Panc1 (cell line): ENCODE data around the gene CLPSL2. TPM values are rescaled to one million over a fixed set of nuclear protein-coding genes. Genes with fewer than 3 reads are reported as not detected.

Experiments
- ATAC-seq: fragments of 200-7000 bp; cut with Tn5 transposase; 2 replicates; pipeline ENCODE4 v1.9.1; 2020; ENCODE audit warnings: mild to moderate bottlenecking, moderate library complexity
- BruUV-seq: library from RNA; stranded (reverse); fragments of 400-500 nt; replicated peaks from 2 replicates; lab custom pipeline; 2021; lab: Mats Ljungman, UMichigan
- CTCF ChIA-PET: fragments of 300-600 bp; sonication (Branson Sonifier 250); formaldehyde crosslinking; loops from one replicate; lab custom pipeline; 2022; ENCODE audit warnings: antibody characterized with exemption; lab: Charles Lee
- POLR2A ChIA-PET: fragments of 300-600 bp; sonication (Branson Sonifier 250); formaldehyde crosslinking; loops from one replicate; lab custom pipeline; 2022; ENCODE audit warnings: antibody characterized with exemption; lab: Charles Lee
- DNase-seq: peaks from one replicate; pipeline ENCODE4 v3.0.0-alpha.2; 2010; ENCODE audit warnings: low read depth, low spot score
- H3K27ac ChIP-seq: 2 replicates; pipeline ENCODE4 v1.5.1; 2011; ENCODE audit warnings: mild to moderate bottlenecking, low read length, inconsistent platforms
- H3K27me3 ChIP-seq: fragments of 200-500 bp; sonication (Bioruptor generic); 2 replicates; pipeline ENCODE4 v1.6.0; 2014; ENCODE audit warnings: low read length, inconsistent platforms; ENCODE audit not compliant: control insufficient read depth, insufficient read depth
- H3K36me3 ChIP-seq: fragments of 200-500 bp; sonication (Bioruptor generic); 2 replicates; pipeline ENCODE4 v1.5.1; 2014; ENCODE audit warnings: inconsistent platforms, mild to moderate bottlenecking, low read length, moderate library complexity; ENCODE audit not compliant: control insufficient read depth, insufficient read depth
- H3K4me1 ChIP-seq: 2 replicates; pipeline ENCODE4 v1.5.1; 2011; ENCODE audit warnings: inconsistent platforms, mild to moderate bottlenecking, low read length, moderate library complexity; ENCODE audit not compliant: control insufficient read depth, insufficient read depth
- H3K4me3 ChIP-seq, 2 experiments: 2 replicates each; pipeline ENCODE4 v1.5.1; 2011 to 2012; ENCODE audit warnings: low read depth in 2 of 2, low read length in 2 of 2, mild to moderate bottlenecking in 2 of 2, inconsistent platforms in 1 of 2, moderate library complexity in 1 of 2
- H3K9me3 ChIP-seq: fragments of 200-500 bp; sonication (Bioruptor generic); 2 replicates; pipeline ENCODE4 v1.5.1; 2014; ENCODE audit warnings: low read depth, mild to moderate bottlenecking, inconsistent platforms, low read length, moderate library complexity; ENCODE audit not compliant: control insufficient read depth, insufficient read depth
- CTCF ChIP-seq: fragments of 450-650 bp; IDR thresholded peaks from 2 replicates; pipeline ENCODE4 v1.5.1; 2017; ENCODE audit warnings: mild to moderate bottlenecking
- POLR2AphosphoS5 ChIP-seq: IDR thresholded peaks from 2 replicates; pipeline ENCODE4 v1.6.1; 2012; ENCODE audit warnings: mild to moderate bottlenecking, low read depth, low read length, moderate library complexity
- REST ChIP-seq, 2 experiments: IDR thresholded peaks; 2 replicates each; pipeline ENCODE4 v1.6.1; 2011 to 2012; ENCODE audit warnings: low read depth in 2 of 2, control low read depth in 1 of 2, low read length in 1 of 2, mild to moderate bottlenecking in 1 of 2, moderate library complexity in 1 of 2; ENCODE audit not compliant: insufficient read depth in 1 of 2
- SIN3A ChIP-seq: IDR thresholded peaks from 2 replicates; pipeline ENCODE4 v1.6.1; 2012; ENCODE audit warnings: low read depth, mild to moderate bottlenecking, low read length, moderate library complexity, borderline replicate concordance; ENCODE audit not compliant: insufficient read depth
- TCF7L2 ChIP-seq: IDR thresholded peaks from 2 replicates; pipeline ENCODE4 v1.6.1; 2011; ENCODE audit warnings: mild to moderate bottlenecking, low read depth, low read length, inconsistent platforms
- in situ Hi-C: cut with HindIII; loops from 2 replicates; pipeline ENCODE4 v1.10.0; 2016; ENCODE audit warnings: low sequenced_read_pairs, low pct_unique_long_range_greater_than_20kb
- intact Hi-C: fragments of 100-400 bp; cut with micrococcal nuclease; formaldehyde crosslinking; loops from one replicate; pipeline ENCODE4 v1.10.0; 2022; ENCODE audit not compliant: unreplicated experiment
- total RNA-seq: library from RNA; stranded (reverse); gene quantifications from one replicate; pipeline ENCODE4 v1.2.1, GENCODE V29; 2021; ENCODE audit not compliant: unreplicated experiment

The CLPSL2 gene
- total RNA-seq, 1 experiment from 2014 or later, result 0.57 TPM

GRCh38 chr6:35778437-35778836, 2.0 kb downstream of the CLPSL2 start:
- H3K27me3 ChIP-seq, result no peaks in the 10 kb centered on the region
- no peaks in the 10 kb centered on the region for H3K9me3 ChIP-seq
- ChIA-PET POLR2A (no interaction called here), CTCF (no interaction called here)
- intact Hi-C loops, result no loop called here
- no peaks in the 10 kb centered on the region; the same call in 1 of the 2 replicates for H3K4me1 ChIP-seq
- H3K36me3 ChIP-seq, result no peaks in the 10 kb centered on the region
- DNase-seq (no peak), ATAC-seq (no peak)
- no peak overlapping the region for H3K4me3 ChIP-seq
- TF ChIP-seq TCF7L2, result no peak
- TF ChIP-seq REST (IDR thresholded peaks at IDR 0.05; ENCODE audit: insufficient read depth in 1 of 2, low read depth in 2 of 2, low read length in 1 of 2), result no peak
- BruUV-seq, result no TSS peak
- in situ Hi-C loops, result no loop called here
- H3K27ac ChIP-seq, result no peak overlapping the region

- Histone ChIP-seq H3K4me1 (no peaks in the 10 kb centered on the region; the same call in 1 of the 2 replicates), H3K9me3 (no peaks in the 10 kb centered on the region), H3K4me3 (no peak within 1 kb of the TSS), H3K27ac (no peak within 1 kb of the TSS), H3K36me3 (no peaks in the 10 kb centered on the region), H3K27me3 (no peaks in the 10 kb centered on the region)
- in situ Hi-C loops (no loop called here), intact Hi-C loops (no loop called here)
- DNase-seq, result no peak
- CTCF ChIA-PET, result no interaction called here
- ATAC-seq, result no peak
- BruUV-seq, result no TSS peak
- no peak for TF ChIP-seq CTCF
- no peak for TF ChIP-seq SIN3A
- no peak for TF ChIP-seq POLR2AphosphoS5
- no peak for TF ChIP-seq TCF7L2
- TF ChIP-seq REST (IDR thresholded peaks at IDR 0.05; ENCODE audit: insufficient read depth in 1 of 2, low read depth in 2 of 2, low read length in 1 of 2), result no peak
- POLR2A ChIA-PET, result no interaction called here
Observed at GRCh38 chr6:35780719-35781118, 4.3 kb downstream of the CLPSL2 start, which contains the start of gene CLPSL1. CLPSL1 (plus strand) TSS chr6:35781019; CDS start chr6:35781111, 92 bp downstream.
